ENCODE measurements around the gene CLEC2L. TPM values are rescaled to one million over a fixed set of nuclear protein-coding genes. Genes with fewer than 3 reads are reported as not detected.
A peak's percentile ranks its signal among the peaks of the same experiment; 100 is the strongest.

CLEC2L gene
- total and polyA plus RNA-seq, 10 donors = 0.11 TPM; not detected in 9

DNA sequence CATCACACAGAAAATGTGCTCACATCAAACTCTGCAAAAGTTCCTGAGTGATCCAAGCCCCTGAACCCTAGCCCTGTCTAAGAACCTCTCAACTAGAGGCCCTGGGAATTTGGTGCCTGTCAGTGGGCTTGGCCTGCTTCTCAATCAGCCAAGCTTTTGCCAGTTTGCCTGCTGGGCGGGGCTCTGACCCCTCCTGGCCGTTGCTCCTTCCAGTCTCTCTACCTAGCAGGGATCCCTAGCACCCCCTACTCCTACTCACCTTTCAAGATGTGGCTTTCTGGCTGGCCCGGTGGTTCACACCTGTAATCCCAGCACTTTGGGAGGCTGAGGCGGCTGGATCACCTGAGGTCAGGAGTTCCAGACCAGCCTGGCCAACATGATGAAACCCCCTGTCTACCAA, 42.1 kb upstream of the CLEC2L start:
- peaks cover 4 to 64% (median 39%) of the 10 kb centered on the region in 7 donors for H3K27me3 ChIP-seq (replicated peaks in 1 of 7)
- WGBS, 5 donors = 76 to 84% (median 81%) methylated on average over 3 to 4 of the region's 4 CpGs
- TF ChIP-seq, protein P1, sequence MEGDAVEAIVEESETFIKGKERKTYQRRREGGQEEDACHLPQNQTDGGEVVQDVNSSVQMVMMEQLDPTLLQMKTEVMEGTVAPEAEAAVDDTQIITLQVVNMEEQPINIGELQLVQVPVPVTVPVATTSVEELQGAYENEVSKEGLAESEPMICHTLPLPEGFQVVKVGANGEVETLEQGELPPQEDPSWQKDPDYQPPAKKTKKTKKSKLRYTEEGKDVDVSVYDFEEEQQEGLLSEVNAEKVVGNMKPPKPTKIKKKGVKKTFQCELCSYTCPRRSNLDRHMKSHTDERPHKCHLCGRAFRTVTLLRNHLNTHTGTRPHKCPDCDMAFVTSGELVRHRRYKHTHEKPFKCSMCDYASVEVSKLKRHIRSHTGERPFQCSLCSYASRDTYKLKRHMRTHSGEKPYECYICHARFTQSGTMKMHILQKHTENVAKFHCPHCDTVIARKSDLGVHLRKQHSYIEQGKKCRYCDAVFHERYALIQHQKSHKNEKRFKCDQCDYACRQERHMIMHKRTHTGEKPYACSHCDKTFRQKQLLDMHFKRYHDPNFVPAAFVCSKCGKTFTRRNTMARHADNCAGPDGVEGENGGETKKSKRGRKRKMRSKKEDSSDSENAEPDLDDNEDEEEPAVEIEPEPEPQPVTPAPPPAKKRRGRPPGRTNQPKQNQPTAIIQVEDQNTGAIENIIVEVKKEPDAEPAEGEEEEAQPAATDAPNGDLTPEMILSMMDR (IDR thresholded peaks at IDR 0.05 in 8 of 11, conservative IDR thresholded peaks at IDR 0.05 in 3 of 11) = no peak
- TF ChIP-seq POLR2A (IDR thresholded peaks at IDR 0.05) (no peak), POLR2AphosphoS5 (IDR thresholded peaks at IDR 0.05) (no peak)
- no peak overlapping the region for H3K4me3 ChIP-seq
- peaks cover 13 to 21% (median 18%) of the 10 kb centered on the region in 6 donors for H3K4me1 ChIP-seq
- H3K9me3 ChIP-seq = no peaks in the 10 kb centered on the region
- no peak overlapping the region for H3K27ac ChIP-seq
- no peak for DNase-seq
- H3K36me3 ChIP-seq = no peaks in the 10 kb centered on the region
- intact Hi-C loops (cut with DNase I; ENCODE audit: low total_unique reads) = no loop called here

DNA sequence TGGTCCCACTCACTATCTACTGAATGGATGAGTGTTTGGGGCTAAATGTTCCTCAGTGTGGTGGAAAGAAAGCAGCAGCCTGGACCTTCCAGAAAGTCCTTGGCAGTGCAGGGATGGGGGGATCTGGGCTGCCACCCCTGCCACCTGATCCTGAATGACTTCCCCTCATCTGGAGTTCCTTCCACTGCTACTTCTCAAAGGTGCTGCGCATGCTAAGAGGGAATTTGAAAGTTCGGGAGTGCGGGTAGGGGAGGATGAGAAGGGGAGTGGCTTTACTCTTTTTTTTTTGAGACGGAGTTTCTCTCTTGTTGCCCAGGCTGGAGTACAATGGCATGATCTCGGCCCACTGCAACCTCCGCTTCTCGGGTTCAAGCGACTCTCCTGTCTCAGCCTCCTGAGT, 41.4 kb upstream of the CLEC2L start:
- Histone ChIP-seq H3K4me1 (peaks cover 13 to 21% (median 18%) of the 10 kb centered on the region in 6 donors), H3K9me3 (no peaks in the 10 kb centered on the region), H3K4me3 (no peak overlapping the region), H3K36me3 (no peaks in the 10 kb centered on the region), H3K27me3 (replicated peaks in 1 of 7) (peaks cover 4 to 69% (median 39%) of the 10 kb centered on the region in 7 donors), H3K27ac (no peak overlapping the region)
- no peak for TF ChIP-seq POLR2A (IDR thresholded peaks at IDR 0.05)
- no peak for TF ChIP-seq POLR2AphosphoS5 (IDR thresholded peaks at IDR 0.05)
- TF ChIP-seq, protein P1 (IDR thresholded peaks at IDR 0.05 in 8 of 11, conservative IDR thresholded peaks at IDR 0.05 in 3 of 11) = no peak
- 75 to 85% (median 78%) methylated on average over 8 of the region's 8 CpGs for WGBS, 5 donors
- DNase-seq = no peak
- intact Hi-C loops (cut with DNase I; ENCODE audit: low total_unique reads) = no loop called here

DNA sequence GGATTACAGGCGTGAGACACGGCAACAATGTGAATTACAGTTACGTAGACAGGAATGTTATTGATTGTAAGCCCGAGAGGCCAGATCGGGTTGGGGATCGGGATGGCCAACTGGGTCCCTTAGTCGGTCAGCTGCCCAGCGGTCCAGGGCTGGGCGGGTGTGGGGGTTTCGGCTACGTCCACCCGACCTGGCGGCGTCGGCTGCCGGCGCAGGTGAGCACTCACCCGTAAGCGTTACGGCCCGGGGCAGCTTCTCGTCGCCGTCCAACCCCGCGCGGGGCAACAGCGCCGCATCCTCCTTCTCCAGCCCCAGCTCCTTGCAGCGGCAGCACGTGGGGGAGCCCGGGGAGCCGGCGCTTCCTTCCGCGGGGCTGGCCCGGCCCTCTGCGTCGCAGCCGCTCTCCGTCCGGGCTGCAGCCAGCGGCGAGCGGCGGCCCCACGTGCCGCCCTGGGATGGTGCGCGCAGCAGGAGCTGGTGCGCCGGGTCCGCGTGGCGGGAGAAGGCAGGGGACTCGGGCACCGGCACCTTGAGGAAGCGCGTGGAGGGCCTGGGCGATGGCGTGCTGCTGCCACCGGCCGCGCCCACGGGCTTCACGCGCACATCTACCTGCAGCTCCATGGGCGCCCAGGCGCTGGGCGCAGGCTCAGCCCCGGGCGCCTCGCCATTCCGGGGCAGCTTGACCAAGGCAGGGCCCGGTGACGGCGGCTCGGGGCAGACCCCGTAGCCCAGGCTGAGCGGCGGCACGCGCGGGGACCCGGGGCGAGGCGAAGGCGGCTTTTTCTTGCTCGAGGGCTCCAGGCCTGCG, 40.6 kb upstream of the CLEC2L start:
- peaks cover 13 to 21% (median 18%) of the 10 kb centered on the region in 6 donors for H3K4me1 ChIP-seq
- no peaks in the 10 kb centered on the region for H3K36me3 ChIP-seq
- H3K27me3 ChIP-seq (replicated peaks in 1 of 7) = peaks cover 4 to 71% (median 39%) of the 10 kb centered on the region in 7 donors
- 6 to 30% (median 7%) methylated on average over 11 to 90 of the region's 90 CpGs for WGBS, 5 donors
- H3K27ac ChIP-seq = no peak overlapping the region
- H3K9me3 ChIP-seq = no peaks in the 10 kb centered on the region
- no peak for DNase-seq
- peak overlapping the region; percentile 31 to 72 (median 44) for H3K4me3 ChIP-seq
- no peak for TF ChIP-seq POLR2A (IDR thresholded peaks at IDR 0.05)
- no peak for TF ChIP-seq POLR2AphosphoS5 (IDR thresholded peaks at IDR 0.05)
- TF ChIP-seq, protein P1 (IDR thresholded peaks at IDR 0.05 in 8 of 11, conservative IDR thresholded peaks at IDR 0.05 in 3 of 11) = no peak
- intact Hi-C loops (cut with DNase I; ENCODE audit: low total_unique reads) = no loop called here

DNA sequence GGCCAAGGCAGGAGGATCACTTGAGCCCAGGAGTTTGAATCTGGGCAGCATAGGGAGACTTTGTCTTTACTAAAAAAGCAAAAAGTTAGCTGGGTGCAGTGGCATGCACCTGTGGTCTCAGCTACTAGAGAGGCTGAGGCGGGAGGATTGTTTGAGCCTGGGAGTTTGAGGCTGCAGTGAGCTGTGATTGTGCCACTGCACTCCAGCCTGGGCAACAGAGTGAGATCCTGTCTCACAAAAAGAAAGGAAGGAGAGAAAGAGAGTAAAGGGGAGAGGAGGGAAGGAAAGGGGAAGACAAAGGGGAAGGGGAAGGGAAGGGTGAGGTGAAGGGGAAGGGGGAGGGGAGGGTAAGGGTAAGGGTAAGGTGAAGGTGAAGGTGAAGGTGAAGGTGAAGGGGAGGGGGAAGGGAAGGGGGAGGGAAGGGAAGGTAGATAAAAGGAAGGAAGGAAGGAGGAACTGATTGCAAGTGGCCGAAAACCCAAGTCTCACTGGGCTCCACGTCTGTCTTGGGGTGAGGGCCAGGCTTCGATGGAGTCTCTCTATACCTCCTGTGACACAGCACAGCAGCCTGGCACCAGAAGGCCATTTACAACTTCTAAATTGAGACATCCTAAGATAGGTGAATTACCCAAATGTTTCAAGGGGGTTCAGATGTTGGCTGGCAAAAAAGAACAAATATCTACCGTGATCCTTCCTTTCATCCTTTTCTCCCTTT, 36.0 kb upstream of the CLEC2L start:
- 56 to 74% (median 59%) methylated on average over 5 of the region's 5 CpGs for WGBS, 5 donors
- intact Hi-C loops (cut with DNase I; ENCODE audit: low total_unique reads) = no loop called here
- TF ChIP-seq, protein P1 (IDR thresholded peaks at IDR 0.05 in 8 of 11, conservative IDR thresholded peaks at IDR 0.05 in 3 of 11) = no peak
- TF ChIP-seq POLR2AphosphoS5 (IDR thresholded peaks at IDR 0.05) (no peak), POLR2A (IDR thresholded peaks at IDR 0.05) (no peak)

More for the DNA sequence above, 36.0 kb upstream of the CLEC2L start:
- Histone ChIP-seq H3K27me3 (replicated peaks in 1 of 7) (peaks cover 4 to 51% (median 30%) of the 10 kb centered on the region in 7 donors), H3K36me3 (no peaks in the 10 kb centered on the region), H3K4me1 (peaks cover 13 to 17% (median 16%) of the 10 kb centered on the region in 6 donors), H3K4me3 (no peak overlapping the region), H3K27ac (no peak overlapping the region), H3K9me3 (peaks cover 0 to 16% (median 12%) of the 10 kb centered on the region in 8 donors)
- DNase-seq = no peak
